Measurements from ENCODE around the gene KCMF1.

KCMF1 gene

GRCh38 chr2:84958135-84959059, 12.6 kb upstream of the KCMF1 start:
- H3K27me3 ChIP-seq (ENCODE audit: control insufficient read depth in 1 of 2, insufficient read depth in 2 of 2, low read length in 2 of 2) = no peaks in the 10 kb centered on the region
- H3K27ac ChIP-seq (ENCODE audit: low read depth, low read length) = no peak overlapping the region
- H3K9me3 ChIP-seq (ENCODE audit: low read length) = no peaks in the 10 kb centered on the region
- no peak overlapping the region for H3K9ac ChIP-seq (ENCODE audit: low read length)
- peaks cover 10% of the 10 kb centered on the region for H3K4me1 ChIP-seq (ENCODE audit: insufficient read depth, low read length)
- H3K36me3 ChIP-seq (ENCODE audit: insufficient read depth, low read length) = no peaks in the 10 kb centered on the region
- H3K4me3 ChIP-seq (ENCODE audit: low read depth in 1 of 2, low read length in 2 of 2) = no peak overlapping the region

- Histone ChIP-seq H3K4me3 (ENCODE audit: low read depth in 1 of 2, low read length in 2 of 2) (no peak overlapping the region), H3K27ac (ENCODE audit: low read depth, low read length) (no peak overlapping the region), H3K9me3 (ENCODE audit: low read length) (no peaks in the 10 kb centered on the region), H3K27me3 (ENCODE audit: control insufficient read depth in 1 of 2, insufficient read depth in 2 of 2, low read length in 2 of 2) (no peaks in the 10 kb centered on the region), H3K36me3 (ENCODE audit: insufficient read depth, low read length) (no peaks in the 10 kb centered on the region), H3K9ac (ENCODE audit: low read length) (no peak overlapping the region), H3K4me1 (ENCODE audit: insufficient read depth, low read length) (peaks cover 10% of the 10 kb centered on the region)
Observed at GRCh38 chr2:84959095-84959565, 11.8 kb upstream of the KCMF1 start.

- Histone ChIP-seq H3K27me3 (ENCODE audit: control insufficient read depth in 1 of 2, insufficient read depth in 2 of 2, low read length in 2 of 2) (no peaks in the 10 kb centered on the region), H3K4me1 (ENCODE audit: insufficient read depth, low read length) (peaks cover 10% of the 10 kb centered on the region), H3K9me3 (ENCODE audit: low read length) (no peaks in the 10 kb centered on the region), H3K36me3 (ENCODE audit: insufficient read depth, low read length) (no peaks in the 10 kb centered on the region), H3K4me3 (ENCODE audit: low read depth in 1 of 2, low read length in 2 of 2) (no peak overlapping the region), H3K27ac (ENCODE audit: low read depth, low read length) (no peak overlapping the region), H3K9ac (ENCODE audit: low read length) (no peak overlapping the region)
Observed at GRCh38 chr2:84959566-84960506, 11.1 kb upstream of the KCMF1 start.

- H3K27ac ChIP-seq (ENCODE audit: low read depth, low read length) = no peak overlapping the region
- no peaks in the 10 kb centered on the region for H3K9me3 ChIP-seq (ENCODE audit: low read length)
- H3K4me1 ChIP-seq (ENCODE audit: insufficient read depth, low read length) = peaks cover 6% of the 10 kb centered on the region
- H3K9ac ChIP-seq (ENCODE audit: low read length) = no peak overlapping the region
- H3K4me3 ChIP-seq (ENCODE audit: low read depth in 1 of 2, low read length in 2 of 2) = no peak overlapping the region
- no peaks in the 10 kb centered on the region for H3K27me3 ChIP-seq (ENCODE audit: control insufficient read depth in 1 of 2, insufficient read depth in 2 of 2, low read length in 2 of 2)
- H3K36me3 ChIP-seq (ENCODE audit: insufficient read depth, low read length) = no peaks in the 10 kb centered on the region
Observed at GRCh38 chr2:84962917-84963316, 8.0 kb upstream of the KCMF1 start.

GRCh38 chr2:84963323-84963691, 7.7 kb upstream of the KCMF1 start:
- Histone ChIP-seq H3K9me3 (ENCODE audit: low read length) (no peaks in the 10 kb centered on the region), H3K27me3 (ENCODE audit: control insufficient read depth in 1 of 2, insufficient read depth in 2 of 2, low read length in 2 of 2) (no peaks in the 10 kb centered on the region), H3K36me3 (ENCODE audit: insufficient read depth, low read length) (no peaks in the 10 kb centered on the region), H3K4me1 (ENCODE audit: insufficient read depth, low read length) (peaks cover 2% of the 10 kb centered on the region), H3K4me3 (ENCODE audit: low read depth in 1 of 2, low read length in 2 of 2) (no peak overlapping the region), H3K9ac (ENCODE audit: low read length) (no peak overlapping the region), H3K27ac (ENCODE audit: low read depth, low read length) (no peak overlapping the region)

GRCh38 chr2:84963692-84964405, 7.1 kb upstream of the KCMF1 start:
- no peak overlapping the region for H3K4me3 ChIP-seq (ENCODE audit: low read depth in 1 of 2, low read length in 2 of 2)
- H3K4me1 ChIP-seq (ENCODE audit: insufficient read depth, low read length) = peaks cover 4% of the 10 kb centered on the region
- no peaks in the 10 kb centered on the region for H3K36me3 ChIP-seq (ENCODE audit: insufficient read depth, low read length)
- H3K9ac ChIP-seq (ENCODE audit: low read length) = no peak overlapping the region
- H3K27ac ChIP-seq (ENCODE audit: low read depth, low read length) = no peak overlapping the region
- no peaks in the 10 kb centered on the region for H3K27me3 ChIP-seq (ENCODE audit: control insufficient read depth in 1 of 2, insufficient read depth in 2 of 2, low read length in 2 of 2)
- no peaks in the 10 kb centered on the region for H3K9me3 ChIP-seq (ENCODE audit: low read length)

- Histone ChIP-seq H3K4me1 (ENCODE audit: insufficient read depth, low read length) (peaks cover 12% of the 10 kb centered on the region), H3K27ac (ENCODE audit: low read depth, low read length) (no peak overlapping the region), H3K4me3 (ENCODE audit: low read depth in 1 of 2, low read length in 2 of 2) (no peak overlapping the region)
Observed at GRCh38 chr2:84964406-84965191, 6.4 kb upstream of the KCMF1 start.

GRCh38 chr2:84965192-84965516, 5.8 kb upstream of the KCMF1 start:
- Histone ChIP-seq H3K36me3 (ENCODE audit: insufficient read depth, low read length) (no peaks in the 10 kb centered on the region), H3K4me1 (ENCODE audit: insufficient read depth, low read length) (peaks cover 16% of the 10 kb centered on the region), H3K27me3 (ENCODE audit: control insufficient read depth in 1 of 2, insufficient read depth in 2 of 2, low read length in 2 of 2) (no peaks in the 10 kb centered on the region), H3K9ac (ENCODE audit: low read length) (no peak overlapping the region), H3K9me3 (ENCODE audit: low read length) (no peaks in the 10 kb centered on the region), H3K27ac (ENCODE audit: low read depth, low read length) (no peak overlapping the region), H3K4me3 (ENCODE audit: low read depth in 1 of 2, low read length in 2 of 2) (no peak overlapping the region)

More at GRCh38 chr2:84964406-84965191, 6.4 kb upstream of the KCMF1 start:
- H3K9ac ChIP-seq (ENCODE audit: low read length) = no peak overlapping the region
- H3K9me3 ChIP-seq (ENCODE audit: low read length) = no peaks in the 10 kb centered on the region
- H3K36me3 ChIP-seq (ENCODE audit: insufficient read depth, low read length) = no peaks in the 10 kb centered on the region
- H3K27me3 ChIP-seq (ENCODE audit: control insufficient read depth in 1 of 2, insufficient read depth in 2 of 2, low read length in 2 of 2) = no peaks in the 10 kb centered on the region

GRCh38 chr2:84965827-84966226, 5.1 kb upstream of the KCMF1 start:
- Histone ChIP-seq H3K9ac (ENCODE audit: low read length) (no peak overlapping the region), H3K27ac (ENCODE audit: low read depth, low read length) (no peak overlapping the region), H3K36me3 (ENCODE audit: insufficient read depth, low read length) (no peaks in the 10 kb centered on the region), H3K4me1 (ENCODE audit: insufficient read depth, low read length) (peaks cover 16% of the 10 kb centered on the region), H3K9me3 (ENCODE audit: low read length) (no peaks in the 10 kb centered on the region), H3K27me3 (ENCODE audit: control insufficient read depth in 1 of 2, insufficient read depth in 2 of 2, low read length in 2 of 2) (no peaks in the 10 kb centered on the region), H3K4me3 (ENCODE audit: low read depth in 1 of 2, low read length in 2 of 2) (no peak overlapping the region)

GRCh38 chr2:84966731-84967130, 4.2 kb upstream of the KCMF1 start:
- Histone ChIP-seq H3K27ac (ENCODE audit: low read depth, low read length) (no peak overlapping the region), H3K27me3 (ENCODE audit: control insufficient read depth in 1 of 2, insufficient read depth in 2 of 2, low read length in 2 of 2) (no peaks in the 10 kb centered on the region), H3K36me3 (ENCODE audit: insufficient read depth, low read length) (no peaks in the 10 kb centered on the region), H3K4me1 (ENCODE audit: insufficient read depth, low read length) (peaks cover 16% of the 10 kb centered on the region), H3K9me3 (ENCODE audit: low read length) (no peaks in the 10 kb centered on the region), H3K9ac (ENCODE audit: low read length) (no peak overlapping the region), H3K4me3 (ENCODE audit: low read depth in 1 of 2, low read length in 2 of 2) (no peak overlapping the region)

Measured in muscle layer of colon (tissue), 2 donors.